GM18909 (cell line): ENCODE measurements around the gene ZZZ3.
"Not testable (repeated sequence)": the region's sequence is repeated elsewhere in the genome, so short reads cannot be mapped to it uniquely, and the experiment has no call there.

Experiments
- ATAC-seq: cut with Tn5 transposase; IDR thresholded peaks from one replicate; pipeline ENCODE4 v1.9.1; 2021; ENCODE audit warnings: mild to moderate bottlenecking; ENCODE audit not compliant: unreplicated experiment, poor library complexity

ZZZ3 gene

DNA sequence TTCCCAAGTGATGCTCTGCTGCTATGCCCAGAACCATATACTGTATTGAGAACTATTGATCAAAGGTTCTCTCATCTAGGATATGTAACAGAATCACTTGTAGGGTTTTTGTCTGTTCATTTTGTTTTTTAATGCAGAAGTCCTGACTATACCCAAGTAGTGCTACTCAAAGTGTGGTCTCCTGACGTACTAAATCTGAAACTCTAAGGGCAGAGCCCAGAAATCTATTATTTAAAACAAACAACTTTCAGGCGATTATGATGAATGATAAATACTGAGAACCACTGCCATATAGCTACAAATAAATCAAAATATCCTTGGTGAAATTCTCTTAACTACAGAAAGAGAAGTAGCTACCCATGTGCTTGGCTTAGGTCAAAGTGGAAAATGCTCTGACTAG is 10.1 kb downstream of the ZZZ3 start:
- ATAC-seq = no peak

DNA sequence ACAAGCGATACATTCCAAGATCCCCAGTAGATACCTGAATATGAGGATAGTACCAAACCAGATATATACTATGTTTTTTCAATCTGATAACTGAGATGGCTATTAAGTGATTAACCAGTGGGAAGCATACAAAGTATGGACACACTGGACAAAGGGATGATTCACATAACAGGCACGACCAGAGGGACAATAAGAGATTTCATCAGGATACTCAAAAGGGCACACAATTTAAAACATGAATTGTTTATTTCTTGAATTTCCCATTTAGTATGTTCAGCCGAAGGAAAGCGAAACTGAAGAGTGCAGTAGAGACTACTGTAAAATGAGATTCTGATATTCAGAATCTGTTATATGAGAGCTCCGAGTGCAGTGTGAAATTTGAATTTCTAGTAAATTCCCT is 10.6 kb downstream of the ZZZ3 start:
- ATAC-seq = no peak

DNA sequence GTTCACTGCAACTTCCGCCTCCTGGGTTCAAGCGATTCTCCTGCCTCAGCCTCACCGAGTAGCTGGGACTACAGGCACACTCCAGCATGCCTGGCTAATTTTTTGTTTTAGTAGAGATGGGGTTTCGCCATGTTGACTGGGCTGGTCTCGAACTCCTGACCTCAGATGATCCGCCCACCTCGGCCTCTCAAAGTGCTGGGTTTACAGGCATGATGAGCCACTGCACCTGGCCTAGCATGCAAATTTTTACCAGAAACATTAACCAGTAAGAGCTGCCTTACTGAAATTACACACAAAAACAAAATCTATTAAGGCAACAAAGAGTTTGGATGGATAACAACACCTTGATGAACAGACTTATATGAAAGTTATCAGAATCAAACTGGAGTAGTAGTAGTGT is 12.1 kb downstream of the ZZZ3 start:
- no peak for ATAC-seq

DNA sequence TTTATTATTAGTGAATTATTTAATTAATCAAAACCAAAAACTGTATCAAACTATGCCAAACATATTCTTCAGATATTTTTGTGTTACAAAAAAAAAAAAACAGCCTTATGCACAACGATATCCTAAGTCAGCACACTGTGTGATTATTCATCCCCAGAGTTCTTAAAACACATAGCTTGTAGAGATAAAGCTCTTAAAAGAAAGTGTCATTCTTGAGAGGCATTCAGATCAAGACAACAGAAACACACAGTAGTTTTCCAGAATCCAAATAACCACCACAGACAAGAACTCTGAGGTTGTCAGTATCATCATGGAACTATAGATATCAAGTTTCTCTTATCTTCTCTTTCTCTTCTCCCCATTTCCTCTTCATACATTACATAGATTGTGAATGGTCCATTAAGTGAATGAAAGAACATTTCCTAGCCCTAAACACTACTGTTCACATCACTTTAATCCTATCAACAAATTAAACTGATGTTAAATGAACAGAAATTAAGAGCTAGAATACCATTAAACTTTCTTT is 13.5 kb downstream of the ZZZ3 start:
- no peak for ATAC-seq

DNA sequence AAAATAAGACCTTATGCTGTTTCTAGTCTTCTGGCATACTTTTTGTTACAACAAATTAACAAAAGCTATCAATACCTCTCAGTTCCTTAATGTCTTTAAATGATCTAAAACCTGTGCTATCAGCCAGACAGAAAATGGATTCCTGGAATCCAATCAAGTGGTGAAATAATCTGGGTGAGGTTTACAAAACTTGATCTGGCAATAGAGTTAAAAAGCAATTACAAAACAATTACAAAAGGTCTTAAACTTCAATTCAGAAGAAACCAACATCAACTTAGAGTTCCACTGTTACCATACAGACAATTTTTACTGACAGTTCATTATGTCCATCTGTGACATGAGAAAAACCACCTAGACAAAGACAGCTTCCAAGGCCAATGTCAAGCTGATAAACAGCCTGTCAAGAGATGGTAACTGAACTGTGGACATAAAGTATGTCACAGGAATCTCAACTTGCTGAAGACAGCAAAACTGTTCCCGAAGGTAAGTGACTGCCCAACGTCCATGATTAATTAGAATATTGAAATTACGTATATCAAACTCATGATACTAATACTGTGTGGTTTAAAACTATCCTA is 17.4 kb downstream of the ZZZ3 start:
- no peak for ATAC-seq

DNA sequence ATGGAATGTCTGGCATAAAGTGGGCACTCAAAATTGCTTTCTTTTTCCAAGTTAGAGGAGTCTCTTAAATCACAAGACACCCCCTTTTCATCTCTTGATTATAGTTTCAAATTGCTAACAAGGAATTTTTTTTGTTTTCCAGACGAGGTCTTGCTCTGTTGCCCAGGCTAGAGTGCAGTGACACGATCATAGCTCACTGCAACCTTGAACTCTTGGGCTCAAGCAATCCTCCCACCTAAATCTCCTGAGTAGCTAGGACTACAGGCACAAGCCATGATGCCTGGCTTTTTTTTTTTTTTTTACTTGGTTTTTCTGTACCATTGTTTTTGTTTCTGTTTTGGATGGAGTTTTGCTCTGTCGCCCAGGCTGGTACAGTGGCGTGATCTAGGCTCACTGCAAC is 20.8 kb downstream of the ZZZ3 start:
- ATAC-seq = no peak

DNA sequence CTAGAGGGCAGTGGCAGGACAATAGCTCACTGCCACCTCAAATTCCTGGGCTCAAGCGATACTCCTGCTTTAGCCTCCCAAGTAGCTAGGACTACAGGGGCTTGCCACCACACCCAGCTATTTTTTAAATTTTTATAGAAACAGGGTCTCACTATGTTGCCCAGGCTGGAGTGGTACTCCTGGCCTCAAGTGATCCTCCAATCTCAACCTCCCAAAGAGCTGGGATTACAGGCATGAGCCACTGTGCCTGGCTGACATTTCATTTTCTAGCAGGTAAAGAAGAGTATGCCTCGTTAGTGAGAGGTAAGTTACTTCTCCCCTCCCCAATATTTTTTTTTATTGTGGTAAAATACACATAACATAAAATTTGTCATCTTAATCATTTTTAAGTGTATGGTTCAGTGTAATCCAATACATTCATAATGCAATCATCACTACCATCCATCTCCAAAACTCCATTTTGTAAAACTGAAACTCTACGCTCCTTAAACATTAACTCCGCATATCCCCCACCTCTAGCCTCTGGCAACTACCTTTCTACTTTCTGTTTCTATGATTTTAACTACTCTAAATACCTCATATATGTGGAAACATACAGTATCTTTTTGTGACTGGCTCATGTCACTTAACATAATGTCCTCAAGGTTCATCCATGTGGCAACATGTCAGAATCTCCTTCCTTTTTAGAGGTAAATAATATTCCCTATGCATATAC is 22.4 kb downstream of the ZZZ3 start:
- no peak for ATAC-seq

DNA sequence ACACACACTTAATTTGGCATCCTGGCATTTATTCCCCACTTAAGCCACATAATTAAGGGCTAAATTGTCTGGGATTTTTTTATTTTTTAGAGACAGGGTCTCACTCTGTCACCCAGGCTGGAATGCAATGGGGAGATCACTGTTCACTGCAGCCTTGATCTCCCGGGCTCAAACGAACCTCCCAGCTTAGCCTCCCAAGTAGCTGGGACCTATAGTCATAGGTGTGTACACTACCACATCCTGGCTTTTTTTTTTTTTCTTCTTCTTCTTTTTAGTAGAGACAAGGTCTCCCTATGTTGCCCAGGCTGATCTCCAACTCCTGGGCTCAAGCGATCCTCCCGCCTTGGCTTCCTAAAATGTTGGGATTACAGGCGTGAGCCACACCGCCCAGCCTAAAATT is 24.2 kb downstream of the ZZZ3 start:
- ATAC-seq = no peak

DNA sequence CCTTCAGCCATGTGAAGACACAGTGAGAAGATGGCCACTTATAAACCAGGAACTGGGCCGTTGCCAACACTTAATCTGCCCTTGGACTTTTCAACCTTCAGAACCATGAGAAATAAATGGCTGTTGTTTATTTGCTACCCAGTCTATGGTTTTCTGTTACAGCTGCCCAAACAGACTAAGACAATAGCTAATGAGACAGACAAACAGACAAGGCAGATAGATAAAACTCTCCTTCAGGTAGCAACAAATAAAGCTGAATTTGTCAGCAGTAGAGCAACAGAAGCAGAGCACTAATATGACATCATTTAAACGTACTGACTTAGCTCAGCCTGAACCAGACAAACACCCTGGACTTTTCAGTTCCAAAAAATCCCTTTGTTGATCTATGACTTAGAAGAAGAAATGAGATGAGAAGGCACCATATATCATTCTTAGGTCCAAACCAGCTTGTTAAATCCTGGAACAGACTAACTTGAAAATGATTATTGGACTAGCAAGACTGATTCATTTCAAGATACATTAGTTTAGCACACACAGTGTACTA is 27.0 kb downstream of the ZZZ3 start:
- no peak for ATAC-seq

DNA sequence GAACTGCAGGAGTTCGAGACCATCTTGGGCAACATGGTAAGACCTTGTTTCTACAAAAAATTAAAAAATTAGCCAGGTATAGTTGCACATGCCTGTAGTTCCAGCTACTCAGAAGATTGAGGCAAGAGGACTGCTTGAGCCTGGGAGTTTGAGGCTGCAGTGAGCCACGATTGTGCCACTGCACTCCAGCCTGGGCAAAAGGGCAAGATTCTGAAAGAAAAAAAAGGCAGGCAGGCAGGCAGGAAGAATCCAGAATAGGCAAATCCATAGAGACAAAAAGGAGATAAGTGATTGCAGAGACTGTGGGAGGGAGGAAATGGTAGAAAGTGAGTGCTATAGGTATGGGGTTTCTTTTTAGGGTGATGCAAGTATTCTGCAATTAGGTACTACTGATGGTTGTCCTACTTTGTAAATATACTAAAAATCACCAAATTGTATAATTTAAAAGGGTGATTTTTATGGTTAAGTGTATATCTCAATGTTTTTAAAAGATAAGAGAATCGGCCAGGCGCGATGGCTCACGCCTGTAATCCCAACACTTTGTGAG is 29.4 kb downstream of the ZZZ3 start:
- ATAC-seq = no peak

DNA sequence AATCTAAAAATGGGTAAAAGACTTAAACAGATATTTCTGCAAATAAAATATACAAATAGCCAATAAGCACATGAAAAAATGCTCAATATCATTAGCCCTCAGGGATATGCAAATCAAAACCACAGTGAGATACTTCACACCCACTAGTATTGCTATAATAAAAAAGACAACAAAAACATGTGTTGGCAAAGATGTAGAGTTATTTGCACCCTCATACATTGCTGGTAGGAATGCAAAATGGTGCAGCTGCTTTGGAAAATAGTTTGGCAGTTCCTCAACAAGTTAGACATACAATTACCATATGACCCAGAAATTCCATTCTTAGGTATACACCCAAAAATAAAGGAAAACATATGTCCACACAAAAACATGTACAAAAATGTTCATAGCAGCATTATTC is 30.2 kb downstream of the ZZZ3 start:
- no peak for ATAC-seq

DNA sequence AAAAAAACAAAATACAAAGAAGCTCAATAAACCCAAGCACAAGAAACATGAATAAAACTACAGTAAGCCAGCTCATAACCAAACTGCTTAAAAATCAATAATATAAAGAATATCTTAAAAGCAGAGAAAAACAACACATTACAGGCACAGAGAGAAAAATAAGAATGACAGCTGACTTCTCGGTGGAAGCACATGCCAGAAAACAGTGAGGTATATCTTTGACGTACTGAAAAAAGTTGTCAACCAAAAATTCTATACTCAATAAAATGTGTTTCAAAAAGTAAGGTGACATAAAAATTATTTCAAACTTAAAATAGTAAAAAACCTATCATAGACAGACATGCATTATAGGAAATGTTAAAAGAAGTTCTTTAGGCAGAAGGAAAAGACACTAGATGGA is 33.3 kb downstream of the ZZZ3 start:
- ATAC-seq = no peak

DNA sequence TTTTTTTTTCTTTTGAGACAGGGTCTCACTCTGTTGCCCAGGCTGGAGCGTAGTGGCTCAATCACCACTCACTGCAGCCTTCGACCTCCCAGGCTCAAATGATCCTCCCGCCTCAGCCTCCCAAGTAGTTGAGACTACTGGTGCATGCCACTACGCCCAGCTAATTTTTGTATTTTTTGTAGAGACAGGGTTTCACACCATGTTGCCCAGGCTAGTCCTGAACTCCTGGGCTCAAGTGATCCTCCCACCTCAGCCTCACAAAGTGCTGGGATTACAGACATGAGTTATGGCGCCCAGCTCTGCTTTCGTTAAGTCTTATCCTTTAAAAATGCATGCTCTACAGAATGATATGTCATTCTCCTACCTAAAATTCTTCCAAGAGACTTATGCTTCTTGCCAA is 36.2 kb downstream of the ZZZ3 start:
- ATAC-seq = not testable (repeated sequence)

DNA sequence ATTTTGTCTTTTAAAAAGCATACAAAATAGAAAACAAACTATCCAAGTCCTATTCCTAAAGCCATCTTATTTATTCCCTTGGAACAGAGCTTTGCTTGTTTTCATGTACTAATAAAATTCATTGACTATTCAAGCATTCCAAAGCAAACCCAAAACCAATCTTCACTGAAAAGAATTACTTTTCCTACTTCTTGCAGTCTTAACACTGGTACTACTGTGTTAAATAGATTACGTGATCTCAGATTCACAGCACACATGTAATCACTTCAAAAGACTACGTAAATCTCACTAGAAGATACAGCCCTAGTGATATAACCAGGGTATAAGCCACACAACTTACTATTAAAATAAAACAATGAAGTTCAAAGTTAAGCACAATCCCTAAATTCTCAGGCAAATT is 39.0 kb downstream of the ZZZ3 start:
- no peak for ATAC-seq

DNA sequence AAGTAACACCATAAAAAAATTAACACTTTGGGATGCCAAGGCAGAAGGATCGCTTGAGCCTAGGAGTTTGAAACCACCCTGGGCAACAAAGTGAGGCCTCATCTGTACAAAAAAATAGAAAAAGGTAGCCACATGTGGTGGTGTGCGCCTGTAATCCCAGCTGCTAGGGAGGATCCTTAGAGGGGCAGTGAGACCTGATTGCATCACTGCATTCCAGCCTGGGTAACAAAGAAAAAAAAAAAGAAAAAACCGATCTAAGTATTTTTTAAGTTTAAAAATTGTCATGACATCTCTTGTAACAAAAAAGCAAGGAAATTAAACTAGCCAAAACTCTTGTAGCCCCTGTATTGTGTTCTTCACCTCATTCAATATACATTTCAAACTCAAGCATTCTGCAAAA is 39.5 kb downstream of the ZZZ3 start:
- no peak for ATAC-seq

DNA sequence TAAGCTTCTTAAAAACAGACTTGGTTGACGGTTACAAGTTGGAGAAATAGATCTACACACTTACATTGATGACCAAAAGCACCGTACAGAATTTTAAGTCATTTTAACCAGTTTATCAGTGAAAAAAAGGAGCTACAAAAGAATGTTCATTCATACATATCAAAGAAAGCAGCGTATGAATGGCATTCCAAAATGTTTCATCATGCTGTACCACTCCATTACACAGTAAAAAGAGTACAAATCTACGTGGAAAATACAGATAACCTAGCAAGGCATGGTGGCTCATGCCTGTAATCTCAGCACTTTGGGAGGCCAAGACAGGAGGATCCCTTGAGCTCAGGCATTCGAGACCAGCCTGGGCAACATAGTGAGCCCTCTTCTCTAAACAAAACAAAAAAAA is 40.3 kb downstream of the ZZZ3 start:
- no peak for ATAC-seq

DNA sequence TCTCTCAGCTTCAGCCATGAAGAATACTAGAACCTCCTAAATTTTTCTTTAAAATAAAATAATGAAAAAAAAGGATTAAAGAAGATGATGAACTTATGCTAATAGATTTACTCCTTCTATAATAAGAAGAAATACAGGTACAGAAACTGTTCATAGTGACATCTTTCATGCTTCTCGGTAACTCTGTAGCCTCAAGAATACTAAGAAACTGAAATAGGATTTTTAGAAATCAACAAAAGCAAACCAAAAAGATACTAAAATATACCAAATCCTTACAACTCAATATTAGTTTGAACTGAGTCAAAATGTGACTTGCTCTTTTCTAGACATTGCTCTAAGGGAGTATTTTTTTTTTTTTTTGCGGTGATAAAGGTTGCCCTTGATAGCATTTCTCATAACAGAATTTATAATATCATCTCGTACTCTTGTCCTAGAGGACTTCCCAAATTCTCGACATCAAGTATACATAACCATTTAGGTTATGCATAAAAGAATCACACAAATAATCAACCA is 42.8 kb downstream of the ZZZ3 start:
- no peak for ATAC-seq

DNA sequence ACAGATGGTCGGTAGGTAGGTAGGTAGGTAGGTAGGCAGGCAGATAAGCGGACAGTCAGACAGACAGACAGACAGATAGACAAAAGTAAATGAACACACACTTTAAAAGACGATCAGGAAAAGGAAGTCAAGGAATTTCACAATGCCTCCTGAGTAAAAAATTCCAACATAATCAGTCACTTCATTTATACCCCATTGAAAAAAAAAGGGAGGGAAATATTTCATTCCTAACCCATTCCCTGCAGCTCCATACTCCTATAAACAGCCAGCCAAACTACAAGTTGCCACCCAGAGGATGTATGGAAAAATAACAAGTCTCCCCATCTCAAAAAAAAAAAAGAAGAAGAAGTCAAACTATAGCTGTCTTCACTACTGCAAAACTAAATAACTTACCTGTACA is 43.4 kb downstream of the ZZZ3 start:
- no peak for ATAC-seq

DNA sequence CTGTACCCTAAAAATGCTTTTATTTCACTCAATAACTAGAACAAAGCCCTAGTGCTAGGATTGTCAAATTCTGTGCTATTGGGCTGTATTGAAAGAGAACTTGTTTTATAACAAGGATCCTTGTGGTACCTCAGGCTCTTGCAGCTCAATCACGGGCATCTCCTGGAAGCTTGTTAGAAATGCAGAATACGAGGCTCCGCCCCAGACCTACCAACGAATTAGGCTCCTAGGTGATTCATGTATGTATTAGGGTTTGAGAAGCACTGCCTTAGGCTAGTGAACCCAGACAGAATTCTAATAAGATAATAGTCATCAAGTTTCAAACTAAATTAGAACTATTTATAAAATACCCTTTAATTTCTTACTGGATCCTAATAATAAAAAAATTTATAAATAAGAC is 45.6 kb downstream of the ZZZ3 start:
- ATAC-seq = no peak
